Hepatocyte (in vitro differentiated cells): ENCODE results near the gene RPLP1. TPM values are rescaled to one million over a fixed set of nuclear protein-coding genes. Genes with fewer than 3 reads are reported as not detected.

ENCODE experiments used
- DNase-seq: peaks from one replicate; pipeline ENCODE4 v3.0.0-alpha.2; 2016; ENCODE audit warnings: low spot score
- H2AFZ ChIP-seq: fragments of 200-600 bp; sonication (generic); 2 replicates; pipeline ENCODE4 v1.6.0; 2016; ENCODE audit warnings: antibody characterized with exemption, mild to moderate bottlenecking
- H3K27ac ChIP-seq: fragments of 200-600 bp; sonication (generic); 2 replicates; pipeline ENCODE4 v1.5.1; 2016; ENCODE audit warnings: mild to moderate bottlenecking
- H3K27me3 ChIP-seq: fragments of 200-600 bp; sonication (generic); 2 replicates; pipeline ENCODE4 v1.6.1; 2016
- H3K36me3 ChIP-seq: fragments of 200-600 bp; sonication (generic); replicated peaks from 2 replicates; pipeline ENCODE4 v1.5.1; 2016; ENCODE audit warnings: low read depth; ENCODE audit not compliant: insufficient read depth
- H3K4me1 ChIP-seq: fragments of 200-600 bp; sonication (generic); 2 replicates; pipeline ENCODE4 v1.5.1; 2016; ENCODE audit warnings: mild to moderate bottlenecking, moderate library complexity; ENCODE audit not compliant: insufficient read depth
- H3K4me2 ChIP-seq: fragments of 200-600 bp; sonication (generic); 2 replicates; pipeline ENCODE4 v1.6.0; 2016
- H3K4me3 ChIP-seq: fragments of 200-600 bp; sonication (generic); 2 replicates; pipeline ENCODE4 v1.5.1; 2016; ENCODE audit warnings: mild to moderate bottlenecking
- H3K79me2 ChIP-seq: fragments of 200-600 bp; sonication (generic); 2 replicates; pipeline ENCODE4 v1.6.0; 2017; ENCODE audit warnings: mild to moderate bottlenecking
- H3K9me2 ChIP-seq: fragments of 200-600 bp; sonication (generic); replicated peaks from 2 replicates; pipeline ENCODE4 v1.6.0; 2017; ENCODE audit warnings: mild to moderate bottlenecking; ENCODE audit not compliant: insufficient read depth
- H3K9me3 ChIP-seq: fragments of 200-600 bp; sonication (generic); 2 replicates; pipeline ENCODE4 v1.5.1; 2016; ENCODE audit warnings: low read depth, mild to moderate bottlenecking
- H4K20me1 ChIP-seq: fragments of 200-600 bp; sonication (generic); 2 replicates; pipeline ENCODE4 v1.6.0; 2016; ENCODE audit warnings: mild to moderate bottlenecking; ENCODE audit not compliant: insufficient read depth, poor library complexity, severe bottlenecking
- EZH2 ChIP-seq: fragments of 200-600 bp; sonication (generic); IDR thresholded peaks from 2 replicates; pipeline ENCODE4 v1.6.1; 2016; ENCODE audit warnings: antibody characterized with exemption, mild to moderate bottlenecking, borderline replicate concordance
- EZH2phosphoT487 ChIP-seq: fragments of 200-600 bp; sonication (generic); IDR thresholded peaks from one replicate; pipeline ENCODE4 v1.6.1; 2018; ENCODE audit warnings: antibody characterized with exemption, mild to moderate bottlenecking, low read depth, moderate library complexity; ENCODE audit not compliant: unreplicated experiment, severe bottlenecking
- WGBS: methylation state at CpG from one replicate; pipeline ENCODE4 v1.1.6; 2016; ENCODE audit warnings: low lambda C conversion rate; ENCODE audit errors: missing lambda C conversion rate; 5-methylcytosine and 5-hydroxymethylcytosine counted together
- polyA plus RNA-seq: library from polyadenylated mRNA; unstranded; fragments of >200 nt; fragmentation: Nextera tagmentation; extraction: Ambion mirVana; gene quantifications from 2 replicates; pipeline ENCODE4 v1.2.1, GENCODE V29; 2016
- total RNA-seq: library from RNA; depleted of rRNA; stranded (reverse); fragments of >200 nt; gene quantifications from 2 replicates; pipeline ENCODE4 v1.2.3, GENCODE V29; 2014
- TF ChIP-seq, protein P1 (sequence below): fragments of 200-600 bp; sonication (generic); IDR thresholded peaks from 2 replicates; pipeline ENCODE4 v1.5.1; 2016; ENCODE audit warnings: antibody characterized with exemption, mild to moderate bottlenecking; ENCODE audit not compliant: poor library complexity

Gene RPLP1
- total and polyA plus RNA-seq, 2 experiments from 2014 or later, result 210 to 884 TPM

DNA sequence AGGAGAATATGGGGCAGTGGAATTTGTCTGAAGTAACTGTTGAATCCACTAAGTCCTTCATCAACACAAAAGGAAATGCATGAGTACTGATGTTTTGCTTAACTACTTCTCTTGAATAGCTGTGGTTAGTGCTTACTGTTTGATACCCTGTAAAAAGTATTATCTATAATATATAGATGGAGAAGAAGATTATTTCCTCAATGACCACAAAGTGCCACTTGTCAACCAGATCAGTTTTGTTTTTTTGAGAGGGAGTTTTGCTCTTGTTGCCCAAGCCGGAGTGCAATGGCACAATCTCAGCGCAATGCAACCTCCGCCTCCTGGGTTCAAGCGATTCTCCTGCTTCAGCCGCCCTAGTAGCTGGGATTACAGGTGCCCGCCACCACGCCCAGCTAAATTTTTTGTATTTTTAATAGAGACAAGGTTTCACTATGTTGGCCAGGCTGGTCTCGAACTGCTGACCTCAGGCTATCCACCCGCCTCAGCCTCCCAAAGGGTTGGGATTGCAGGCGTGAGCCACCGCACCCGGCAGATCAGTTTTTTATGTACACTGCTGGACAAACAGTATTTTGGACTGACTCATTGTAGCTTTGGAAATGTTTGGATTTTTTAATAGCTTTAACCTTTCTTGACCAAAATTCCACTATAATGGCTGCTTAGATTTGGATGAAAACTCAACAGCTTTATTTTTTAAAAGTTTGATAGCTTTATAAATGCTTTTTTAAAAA, 1.5 kb upstream of the RPLP1 start:
- Histone ChIP-seq H3K27me3 (no peaks in the 10 kb centered on the region), H3K9me2 (no peaks in the 10 kb centered on the region), H3K4me2 (peak overlapping the region; percentile 84), H3K4me3 (no peak overlapping the region), H3K27ac (no peak overlapping the region), H3K79me2 (peaks cover 33% of the 10 kb centered on the region), H3K9me3 (no peaks in the 10 kb centered on the region), H3K4me1 (peaks cover 16% of the 10 kb centered on the region), H2AFZ (no peak overlapping the region), H4K20me1 (peaks cover 30% of the 10 kb centered on the region), H3K36me3 (no peaks in the 10 kb centered on the region)
- 90% methylated on average over 12 of the region's 12 CpGs for WGBS
- TF ChIP-seq, protein P1, sequence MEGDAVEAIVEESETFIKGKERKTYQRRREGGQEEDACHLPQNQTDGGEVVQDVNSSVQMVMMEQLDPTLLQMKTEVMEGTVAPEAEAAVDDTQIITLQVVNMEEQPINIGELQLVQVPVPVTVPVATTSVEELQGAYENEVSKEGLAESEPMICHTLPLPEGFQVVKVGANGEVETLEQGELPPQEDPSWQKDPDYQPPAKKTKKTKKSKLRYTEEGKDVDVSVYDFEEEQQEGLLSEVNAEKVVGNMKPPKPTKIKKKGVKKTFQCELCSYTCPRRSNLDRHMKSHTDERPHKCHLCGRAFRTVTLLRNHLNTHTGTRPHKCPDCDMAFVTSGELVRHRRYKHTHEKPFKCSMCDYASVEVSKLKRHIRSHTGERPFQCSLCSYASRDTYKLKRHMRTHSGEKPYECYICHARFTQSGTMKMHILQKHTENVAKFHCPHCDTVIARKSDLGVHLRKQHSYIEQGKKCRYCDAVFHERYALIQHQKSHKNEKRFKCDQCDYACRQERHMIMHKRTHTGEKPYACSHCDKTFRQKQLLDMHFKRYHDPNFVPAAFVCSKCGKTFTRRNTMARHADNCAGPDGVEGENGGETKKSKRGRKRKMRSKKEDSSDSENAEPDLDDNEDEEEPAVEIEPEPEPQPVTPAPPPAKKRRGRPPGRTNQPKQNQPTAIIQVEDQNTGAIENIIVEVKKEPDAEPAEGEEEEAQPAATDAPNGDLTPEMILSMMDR, result no peak
- no peak for TF ChIP-seq EZH2
- no peak for DNase-seq

DNA sequence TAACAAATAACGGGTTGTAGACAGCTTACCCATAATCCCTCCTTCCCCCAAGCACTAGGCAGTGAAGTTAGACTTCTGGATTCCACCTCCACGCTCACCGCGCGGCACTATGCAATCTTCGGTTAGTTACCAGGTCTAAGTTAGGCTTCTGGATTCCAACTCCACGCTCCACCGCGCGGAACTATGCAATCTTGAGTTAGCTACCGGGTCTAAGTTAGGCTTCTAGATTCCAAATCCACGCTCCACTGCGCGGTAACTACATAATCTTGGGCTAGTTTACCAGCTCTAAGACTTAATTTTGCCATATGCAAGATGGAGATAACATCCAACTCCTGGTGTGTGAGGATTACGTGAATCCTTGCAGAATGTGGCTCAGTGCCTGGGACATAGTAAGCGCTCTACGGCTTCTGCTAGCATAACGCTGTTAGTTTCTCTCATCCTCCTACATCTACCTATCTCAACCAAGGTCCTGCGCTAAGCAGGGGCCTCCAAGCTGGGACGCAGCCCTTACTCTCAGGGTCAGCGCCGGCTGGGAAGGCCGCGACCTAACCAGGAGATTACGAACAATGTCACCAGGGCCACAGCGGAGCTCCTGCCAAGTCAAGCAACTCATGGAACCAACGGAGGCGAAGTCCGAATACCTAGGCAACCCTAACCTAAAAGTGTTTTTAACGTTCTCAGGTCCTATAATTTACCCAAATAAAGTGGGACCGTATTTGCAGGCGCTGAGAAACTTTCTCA, 497 bp upstream of the RPLP1 start:
- Histone ChIP-seq H3K9me3 (no peaks in the 10 kb centered on the region), H3K79me2 (peaks cover 34% of the 10 kb centered on the region), H3K4me2 (peak overlapping the region; percentile 84), H4K20me1 (peaks cover 30% of the 10 kb centered on the region), H3K4me3 (peak overlapping the region; percentile 38), H3K36me3 (no peaks in the 10 kb centered on the region), H3K27ac (peak overlapping the region; percentile 86), H3K9me2 (no peaks in the 10 kb centered on the region), H2AFZ (peak overlapping the region; percentile 74), H3K4me1 (peaks cover 16% of the 10 kb centered on the region), H3K27me3 (no peaks in the 10 kb centered on the region)
- TF ChIP-seq, protein P1, result no peak
- TF ChIP-seq EZH2phosphoT487 (no peak), EZH2 (no peak)
- 21% methylated on average over 32 of the region's 32 CpGs for WGBS
- peak; percentile 15 for DNase-seq

DNA sequence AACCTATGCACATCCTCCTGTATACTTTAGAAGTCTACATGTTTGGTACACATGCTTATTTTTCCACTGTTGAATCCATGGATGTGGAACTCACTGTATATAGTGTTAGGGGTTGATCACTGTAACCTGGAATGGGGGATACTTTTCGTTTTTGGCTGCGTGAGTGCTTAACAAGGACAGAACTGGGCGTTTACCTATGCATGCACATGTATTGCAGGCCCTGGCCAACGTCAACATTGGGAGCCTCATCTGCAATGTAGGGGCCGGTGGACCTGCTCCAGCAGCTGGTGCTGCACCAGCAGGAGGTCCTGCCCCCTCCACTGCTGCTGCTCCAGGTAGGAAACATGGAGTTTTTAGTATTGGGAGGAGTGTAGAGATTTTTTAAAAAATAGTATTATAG, 2.3 kb downstream of the RPLP1 start:
- Histone ChIP-seq H4K20me1 (peaks cover 30% of the 10 kb centered on the region), H3K79me2 (peaks cover 34% of the 10 kb centered on the region), H3K4me3 (no peak overlapping the region), H3K27ac (no peak overlapping the region), H3K36me3 (no peaks in the 10 kb centered on the region), H3K27me3 (no peaks in the 10 kb centered on the region), H2AFZ (no peak overlapping the region), H3K9me3 (no peaks in the 10 kb centered on the region), H3K4me2 (peak overlapping the region; percentile 94), H3K4me1 (peaks cover 16% of the 10 kb centered on the region), H3K9me2 (no peaks in the 10 kb centered on the region)
- TF ChIP-seq EZH2, result no peak
- TF ChIP-seq EZH2phosphoT487, result no peak
- TF ChIP-seq, protein P1, result no peak
- no peak for DNase-seq
- 58% methylated on average over 5 of the region's 5 CpGs for WGBS
